ENCODE results near the gene ARID1A. TPM values are rescaled to one million over a fixed set of nuclear protein-coding genes. Genes with fewer than 3 reads are reported as not detected.

The ARID1A gene
- total RNA-seq, 1 donor = 22.8 TPM

DNA sequence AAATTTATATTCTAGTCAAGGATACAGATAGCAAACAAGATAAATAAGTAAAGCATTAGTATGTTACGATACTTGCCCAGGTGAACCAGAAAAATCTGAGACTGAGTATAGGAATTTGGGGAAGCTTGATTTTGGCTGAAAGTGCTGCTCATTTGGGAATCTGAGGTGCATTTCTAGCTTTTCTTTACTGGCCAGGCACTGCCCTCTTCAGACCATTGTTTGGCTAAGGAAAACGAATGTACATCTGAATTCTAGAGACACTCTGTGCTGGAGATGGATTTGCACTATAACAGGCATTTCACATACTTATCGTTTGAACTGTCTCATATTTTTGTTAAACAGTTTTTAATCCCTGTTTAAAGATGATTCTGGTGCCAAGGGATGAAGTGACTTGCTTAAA, 23.4 kb downstream of the ARID1A start:
- Histone ChIP-seq H4K20me1 (ENCODE audit: insufficient read depth, low read length) (peaks cover 94% of the 10 kb centered on the region), H3K4me1 (ENCODE audit: insufficient read depth, low read length) (peaks cover 32% of the 10 kb centered on the region), H3K4me3 (ENCODE audit: insufficient read depth, low read length) (no peak overlapping the region), H3K4me2 (ENCODE audit: insufficient read depth, low read length) (no peak overlapping the region), H3K27me3 (ENCODE audit: insufficient read depth, low read length) (no peaks in the 10 kb centered on the region), H3K27ac (ENCODE audit: low read depth, low read length) (no peak overlapping the region), H3K79me2 (ENCODE audit: insufficient read depth, low read length) (peaks cover 98% of the 10 kb centered on the region), H3K9me3 (ENCODE audit: low read depth, low read length) (no peaks in the 10 kb centered on the region), H2AFZ (ENCODE audit: low read length) (no peak overlapping the region), H3K36me3 (ENCODE audit: insufficient read depth, low read length) (peaks cover 5% of the 10 kb centered on the region)
- DNase-seq (ENCODE audit: insufficient read length, low spot score, missing footprints) = no peak
- TF ChIP-seq, protein P1, sequence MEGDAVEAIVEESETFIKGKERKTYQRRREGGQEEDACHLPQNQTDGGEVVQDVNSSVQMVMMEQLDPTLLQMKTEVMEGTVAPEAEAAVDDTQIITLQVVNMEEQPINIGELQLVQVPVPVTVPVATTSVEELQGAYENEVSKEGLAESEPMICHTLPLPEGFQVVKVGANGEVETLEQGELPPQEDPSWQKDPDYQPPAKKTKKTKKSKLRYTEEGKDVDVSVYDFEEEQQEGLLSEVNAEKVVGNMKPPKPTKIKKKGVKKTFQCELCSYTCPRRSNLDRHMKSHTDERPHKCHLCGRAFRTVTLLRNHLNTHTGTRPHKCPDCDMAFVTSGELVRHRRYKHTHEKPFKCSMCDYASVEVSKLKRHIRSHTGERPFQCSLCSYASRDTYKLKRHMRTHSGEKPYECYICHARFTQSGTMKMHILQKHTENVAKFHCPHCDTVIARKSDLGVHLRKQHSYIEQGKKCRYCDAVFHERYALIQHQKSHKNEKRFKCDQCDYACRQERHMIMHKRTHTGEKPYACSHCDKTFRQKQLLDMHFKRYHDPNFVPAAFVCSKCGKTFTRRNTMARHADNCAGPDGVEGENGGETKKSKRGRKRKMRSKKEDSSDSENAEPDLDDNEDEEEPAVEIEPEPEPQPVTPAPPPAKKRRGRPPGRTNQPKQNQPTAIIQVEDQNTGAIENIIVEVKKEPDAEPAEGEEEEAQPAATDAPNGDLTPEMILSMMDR (IDR thresholded peaks at IDR 0.05; ENCODE audit: extremely low read depth, low read depth, low read length) = peak; percentile 8

DNA sequence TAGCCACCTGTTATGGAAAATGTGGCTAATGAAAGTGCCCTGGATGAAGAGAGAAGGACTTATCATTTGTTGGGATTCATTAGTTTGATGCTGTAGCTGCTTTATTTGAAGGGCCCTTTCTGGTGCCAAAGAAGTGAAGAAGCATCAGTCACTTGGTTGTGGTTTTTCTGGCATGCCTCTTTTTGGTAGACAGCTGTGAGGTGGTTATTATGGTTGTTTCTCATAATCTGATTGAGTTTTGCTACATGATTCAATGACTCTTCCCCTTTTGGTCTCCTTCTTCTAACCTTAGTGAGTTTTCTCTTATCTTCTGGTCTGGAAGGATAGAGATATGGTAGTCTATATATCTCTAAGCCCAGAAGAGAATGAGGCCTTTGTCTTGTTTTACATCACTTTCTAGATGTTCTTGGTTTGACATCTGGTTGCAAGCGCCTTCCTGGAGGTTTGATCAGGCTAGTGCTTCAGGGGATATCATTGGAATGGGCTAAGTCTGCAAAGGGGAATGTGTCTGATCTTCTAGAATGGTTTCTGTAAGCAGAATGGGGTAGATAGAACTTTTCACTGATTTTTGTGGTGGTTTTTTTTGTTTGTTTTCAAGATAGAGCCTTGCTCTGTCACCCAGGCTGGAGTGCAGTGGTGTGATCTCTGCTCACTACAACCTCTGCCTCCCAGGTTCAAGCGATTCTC, 26.0 kb downstream of the ARID1A start:
- H3K27ac ChIP-seq (ENCODE audit: low read depth, low read length) = no peak overlapping the region
- H3K9me3 ChIP-seq (ENCODE audit: low read depth, low read length) = no peaks in the 10 kb centered on the region
- no peak overlapping the region for H3K4me3 ChIP-seq (ENCODE audit: insufficient read depth, low read length)
- peaks cover 51% of the 10 kb centered on the region for H3K4me1 ChIP-seq (ENCODE audit: insufficient read depth, low read length)
- TF ChIP-seq, protein P1 (IDR thresholded peaks at IDR 0.05; ENCODE audit: extremely low read depth, low read depth, low read length) = no peak
- H3K36me3 ChIP-seq (ENCODE audit: insufficient read depth, low read length) = peaks cover 5% of the 10 kb centered on the region
- DNase-seq (ENCODE audit: insufficient read length, low spot score, missing footprints) = no peak
- H4K20me1 ChIP-seq (ENCODE audit: insufficient read depth, low read length) = peaks cover 94% of the 10 kb centered on the region
- no peaks in the 10 kb centered on the region for H3K27me3 ChIP-seq (ENCODE audit: insufficient read depth, low read length)
- H3K4me2 ChIP-seq (ENCODE audit: insufficient read depth, low read length) = no peak overlapping the region
- H2AFZ ChIP-seq (ENCODE audit: low read length) = no peak overlapping the region
- H3K79me2 ChIP-seq (ENCODE audit: insufficient read depth, low read length) = peaks cover 98% of the 10 kb centered on the region

DNA sequence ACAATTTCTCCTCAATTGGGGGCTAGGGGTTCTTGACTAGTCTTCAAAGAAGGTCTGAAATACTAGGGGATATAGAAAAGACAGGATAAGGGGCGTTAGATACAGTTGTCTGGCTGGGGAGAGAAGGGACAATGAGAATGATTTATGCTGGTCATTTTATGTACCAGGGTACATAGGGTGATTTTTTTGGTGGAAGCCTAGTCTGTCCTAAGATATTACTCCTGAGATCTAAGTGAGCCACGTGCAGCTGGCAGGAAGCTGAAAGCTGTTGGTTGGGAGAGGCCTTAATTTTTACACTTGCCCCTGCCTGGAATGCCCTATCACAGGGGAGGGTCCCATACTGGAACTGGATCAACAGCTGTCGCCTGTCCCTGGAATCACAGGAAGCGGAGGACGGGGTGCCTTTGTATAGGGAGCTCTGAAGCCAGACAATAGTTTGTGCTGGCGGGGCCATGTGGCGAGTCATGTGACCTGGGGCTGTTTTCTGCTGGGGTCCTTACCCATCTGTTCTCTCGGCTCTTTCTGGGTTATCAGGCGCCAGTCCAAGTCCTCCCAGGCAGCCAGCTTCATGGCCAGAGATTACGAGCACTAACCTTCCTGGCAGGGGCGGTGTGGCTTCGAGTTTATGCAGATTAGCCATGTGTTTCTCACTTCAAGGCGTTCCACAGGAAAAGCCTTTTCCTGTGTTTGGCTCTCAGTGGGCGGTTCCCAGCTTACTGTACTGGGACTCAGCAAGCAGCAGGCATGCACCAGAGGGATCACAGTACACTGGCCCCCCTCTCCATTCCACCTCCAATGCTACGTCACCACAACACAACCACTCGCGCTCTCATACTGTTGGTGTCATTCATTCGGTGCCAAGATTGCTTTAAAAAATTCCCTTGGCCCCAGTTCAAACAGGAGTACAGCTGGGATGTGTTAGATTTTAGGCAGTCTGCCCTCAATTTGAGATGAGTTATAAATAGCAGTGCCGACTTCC, 27.5 kb downstream of the ARID1A start:
- peaks cover 5% of the 10 kb centered on the region for H3K36me3 ChIP-seq (ENCODE audit: insufficient read depth, low read length)
- peaks cover 98% of the 10 kb centered on the region for H3K79me2 ChIP-seq (ENCODE audit: insufficient read depth, low read length)
- TF ChIP-seq, protein P1 (IDR thresholded peaks at IDR 0.05; ENCODE audit: extremely low read depth, low read depth, low read length) = no peak
- no peaks in the 10 kb centered on the region for H3K9me3 ChIP-seq (ENCODE audit: low read depth, low read length)
- no peak overlapping the region for H3K4me3 ChIP-seq (ENCODE audit: insufficient read depth, low read length)
- H2AFZ ChIP-seq (ENCODE audit: low read length) = no peak overlapping the region
- peak overlapping the region; percentile 53 for H3K27ac ChIP-seq (ENCODE audit: low read depth, low read length)
- H4K20me1 ChIP-seq (ENCODE audit: insufficient read depth, low read length) = peaks cover 95% of the 10 kb centered on the region
- DNase-seq (ENCODE audit: insufficient read length, low spot score, missing footprints) = peak; percentile 94
- no peak overlapping the region for H3K4me2 ChIP-seq (ENCODE audit: insufficient read depth, low read length)
- no peaks in the 10 kb centered on the region for H3K27me3 ChIP-seq (ENCODE audit: insufficient read depth, low read length)
- H3K4me1 ChIP-seq (ENCODE audit: insufficient read depth, low read length) = peaks cover 46% of the 10 kb centered on the region

DNA sequence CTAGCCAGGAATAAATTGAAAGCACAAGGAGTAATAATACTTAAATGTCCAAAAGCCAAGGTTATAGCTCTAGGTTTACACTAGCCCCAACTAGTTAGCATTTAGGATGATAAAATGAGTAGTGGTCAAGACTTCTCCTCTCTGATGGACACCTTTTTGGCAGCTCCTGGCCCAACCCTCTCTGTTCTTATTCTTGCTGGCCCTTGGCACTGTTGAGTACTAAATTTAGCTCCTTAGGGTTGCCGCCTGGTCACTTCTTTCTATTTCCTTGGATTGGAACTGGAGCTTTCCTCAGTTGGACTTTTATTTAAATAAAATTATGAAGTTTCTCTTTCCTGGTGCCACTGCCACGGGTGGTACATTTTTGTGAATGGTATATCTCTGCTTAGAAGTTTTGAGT, 28.3 kb downstream of the ARID1A start:
- H3K36me3 ChIP-seq (ENCODE audit: insufficient read depth, low read length) = peaks cover 5% of the 10 kb centered on the region
- TF ChIP-seq, protein P1 (IDR thresholded peaks at IDR 0.05; ENCODE audit: extremely low read depth, low read depth, low read length) = no peak
- peaks cover 95% of the 10 kb centered on the region for H4K20me1 ChIP-seq (ENCODE audit: insufficient read depth, low read length)
- H3K4me1 ChIP-seq (ENCODE audit: insufficient read depth, low read length) = peaks cover 46% of the 10 kb centered on the region
- DNase-seq (ENCODE audit: insufficient read length, low spot score, missing footprints) = no peak
- peak overlapping the region; percentile 53 for H3K27ac ChIP-seq (ENCODE audit: low read depth, low read length)
- H3K79me2 ChIP-seq (ENCODE audit: insufficient read depth, low read length) = peaks cover 98% of the 10 kb centered on the region
- H3K4me2 ChIP-seq (ENCODE audit: insufficient read depth, low read length) = no peak overlapping the region
- H3K4me3 ChIP-seq (ENCODE audit: insufficient read depth, low read length) = no peak overlapping the region
- H3K9me3 ChIP-seq (ENCODE audit: low read depth, low read length) = no peaks in the 10 kb centered on the region
- H3K27me3 ChIP-seq (ENCODE audit: insufficient read depth, low read length) = no peaks in the 10 kb centered on the region
- no peak overlapping the region for H2AFZ ChIP-seq (ENCODE audit: low read length)

Data from osteoblast (primary cell).